Activated CD4-positive, alpha-beta T cell treated with anti-CD3 and anti-CD28 coated beads, Interleukin-2, amount 50 U/mL, for 48 hours (primary cell): ENCODE results near the gene CDH23.

Experiments
- DNase-seq, 2 experiments: peaks; one replicate each; pipeline ENCODE4 v3.0.0-alpha.2; 2020

Gene CDH23

DNA sequence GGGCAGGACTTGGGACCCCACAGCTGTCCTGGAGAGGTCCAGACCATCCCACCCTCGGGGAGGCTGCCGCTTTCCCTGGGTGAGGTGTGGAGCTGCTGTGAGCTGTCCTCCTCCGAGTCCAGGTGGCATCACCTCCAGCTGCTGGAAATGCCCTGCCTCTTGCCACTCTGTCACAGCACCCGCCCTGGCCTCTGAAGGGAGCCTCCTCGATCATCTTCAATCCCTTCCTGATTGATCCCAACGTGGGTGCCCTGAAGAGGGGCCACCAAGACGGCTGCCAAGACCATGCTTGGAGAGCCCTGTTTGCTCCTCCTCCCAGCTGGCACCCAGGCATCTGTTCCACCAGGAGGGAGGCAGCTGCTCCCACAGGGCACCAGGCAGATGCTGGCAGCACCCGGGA, 318.3 kb downstream of the CDH23 start:
- no peak for DNase-seq

DNA sequence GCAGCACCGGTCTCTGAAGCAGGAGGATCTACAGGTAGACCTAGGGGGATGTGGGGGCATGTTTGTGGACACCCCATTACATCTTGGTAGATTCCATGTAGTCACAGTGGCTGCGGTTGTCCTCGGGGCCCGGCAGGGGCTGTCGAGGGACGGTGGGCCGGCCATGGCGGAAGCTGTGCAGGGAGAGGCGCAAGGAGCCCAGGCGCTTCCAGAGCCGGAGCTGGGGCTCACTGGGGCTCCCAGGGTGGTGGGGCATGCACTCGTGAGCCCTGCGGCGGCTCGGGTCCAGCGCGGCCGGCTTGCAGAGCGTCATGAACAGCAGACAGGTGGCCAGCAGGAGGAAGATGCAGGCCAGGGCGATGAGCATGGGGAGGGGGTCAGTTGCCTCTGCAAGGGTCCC, 319.1 kb downstream of the CDH23 start:
- no peak for DNase-seq

DNA sequence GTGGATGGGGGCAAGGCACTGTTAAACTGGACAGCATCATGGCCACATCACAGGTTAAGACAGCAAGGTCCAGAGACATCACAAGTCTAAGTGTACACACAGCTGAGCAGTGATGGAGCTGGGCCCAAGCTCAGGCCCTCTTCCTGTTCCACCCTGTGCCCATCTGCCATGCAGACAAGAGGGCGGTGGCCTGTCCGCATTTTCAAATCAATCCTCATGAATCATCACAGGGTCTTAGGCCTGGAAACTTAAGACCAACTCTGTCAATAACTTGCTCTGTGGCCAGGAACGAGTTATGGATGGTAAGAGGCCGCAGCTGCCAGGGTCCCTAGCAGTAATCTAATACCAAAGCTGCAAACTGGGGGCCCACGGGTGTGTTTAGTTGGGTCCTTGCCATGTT, 319.7 kb downstream of the CDH23 start:
- no peak for DNase-seq

DNA sequence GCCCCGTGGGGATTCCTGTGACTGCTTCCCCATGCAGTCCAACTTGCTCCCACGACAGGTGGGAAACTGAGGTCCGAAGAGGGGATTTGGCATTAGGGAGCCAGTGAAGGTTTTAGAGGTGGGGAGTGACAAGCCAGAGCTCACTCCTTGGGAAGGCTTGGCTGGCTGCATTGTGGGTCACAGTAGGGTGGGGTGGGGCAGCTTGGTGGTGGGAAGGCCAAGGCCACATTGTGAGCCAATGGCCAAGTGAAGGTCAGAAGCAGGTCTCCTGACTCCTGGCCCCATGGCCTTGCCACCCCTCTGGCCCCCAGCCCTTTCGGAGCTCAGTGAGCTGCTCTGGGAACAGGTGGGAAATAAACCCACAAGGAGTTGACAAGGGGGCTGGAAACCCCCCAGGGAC, 320.3 kb downstream of the CDH23 start:
- DNase-seq = no peak

DNA sequence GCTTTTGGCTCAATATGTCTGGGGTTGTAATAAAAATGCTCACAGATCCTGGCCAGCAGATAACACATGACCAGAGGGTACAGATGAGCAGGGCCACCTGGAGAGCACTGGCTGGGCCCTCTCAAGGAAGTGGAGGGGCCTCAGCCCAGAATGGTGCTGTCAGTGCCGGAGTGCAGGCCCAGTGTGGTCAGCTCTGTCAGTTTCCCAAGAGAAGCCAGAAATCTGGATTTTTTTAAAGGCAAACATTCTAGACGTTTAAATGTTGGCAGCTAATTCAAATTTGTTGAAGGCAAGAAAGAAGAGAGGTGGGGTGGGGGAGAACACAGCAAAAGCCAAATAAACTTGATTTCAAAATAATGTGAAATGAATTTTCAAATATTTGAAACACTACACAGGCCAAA, 320.8 kb downstream of the CDH23 start:
- DNase-seq = no peak

DNA sequence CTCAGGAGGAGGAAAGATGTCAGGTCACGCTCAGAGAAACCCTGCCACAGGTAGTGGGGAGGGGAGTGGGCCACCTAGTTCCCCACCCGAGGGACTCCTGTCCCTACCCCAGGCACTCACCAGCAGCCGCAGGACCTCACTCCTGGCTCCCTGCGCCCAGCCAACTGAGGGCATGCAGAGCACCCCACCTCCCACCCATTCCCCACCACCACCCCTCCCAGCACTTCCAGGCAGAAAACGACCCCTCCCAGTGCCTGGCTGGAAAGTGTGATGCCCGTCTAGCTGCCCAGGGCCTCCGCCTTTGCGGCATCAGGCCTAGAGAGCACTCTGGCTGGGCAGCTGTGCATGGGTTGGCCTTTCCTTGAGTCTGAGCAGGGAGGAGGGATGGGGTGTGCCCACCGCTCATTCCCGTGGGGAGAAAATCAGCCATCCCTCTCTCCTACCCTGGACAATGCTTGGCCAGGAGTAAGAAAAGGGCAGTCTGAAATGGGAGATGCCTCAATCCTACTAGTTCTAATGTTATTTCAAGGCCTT, 321.5 kb downstream of the CDH23 start:
- DNase-seq = no peak

DNA sequence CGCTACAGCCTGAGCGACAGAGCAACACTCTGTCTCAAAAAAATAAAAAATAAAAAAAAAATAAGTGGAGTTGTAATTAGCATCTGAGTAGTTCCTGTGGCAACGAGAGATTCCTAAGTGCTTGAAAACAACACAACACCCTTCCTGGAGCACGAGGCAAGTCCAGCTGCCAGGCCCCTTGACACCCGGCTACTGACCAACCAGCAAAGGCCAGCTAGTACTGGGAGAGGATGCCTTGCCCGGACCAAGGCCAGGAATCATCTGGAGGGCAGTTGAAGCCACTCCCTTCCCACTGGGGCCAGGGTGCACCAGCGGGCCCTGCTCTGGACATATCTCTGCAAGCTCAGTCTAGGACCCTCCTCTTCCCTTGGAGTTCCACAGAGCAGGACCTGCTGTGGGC, 322.3 kb downstream of the CDH23 start:
- no peak for DNase-seq

DNA sequence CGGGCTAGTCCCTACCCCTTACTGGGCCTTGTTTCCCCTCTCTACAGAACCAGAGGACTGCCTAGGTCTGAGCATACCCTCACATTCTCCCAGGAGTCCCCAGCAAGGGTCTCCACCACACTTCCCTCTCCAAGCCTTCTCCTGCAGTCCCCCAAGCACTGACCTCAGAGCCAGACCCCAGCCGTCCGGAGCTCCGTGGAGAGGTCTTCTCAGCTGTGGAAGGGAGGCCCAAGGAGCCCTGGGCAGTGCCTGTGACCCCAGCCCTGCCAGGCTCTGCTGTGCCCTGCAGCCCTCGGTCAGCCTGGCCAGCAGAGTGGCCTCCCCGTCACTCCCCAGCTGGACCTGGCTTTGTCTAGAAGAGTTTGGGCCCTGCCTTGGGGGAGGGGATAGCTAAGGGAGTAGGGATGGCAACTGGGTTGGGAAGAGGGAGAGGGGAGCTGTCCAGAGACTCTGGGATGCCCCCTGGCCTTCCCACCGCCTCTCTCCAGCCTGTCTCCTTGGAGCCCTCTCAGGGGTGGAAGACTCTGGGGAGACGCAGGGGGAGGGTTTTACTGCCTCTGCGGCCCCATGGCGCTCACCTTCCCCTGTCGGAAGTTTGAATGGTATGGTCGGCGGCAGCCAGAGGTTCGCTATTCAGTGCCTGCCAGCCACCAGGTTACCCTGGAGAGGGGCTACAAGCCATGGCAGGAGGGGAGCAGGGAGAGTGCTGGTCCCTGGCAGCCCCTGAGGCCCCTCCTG, 322.9 kb downstream of the CDH23 start, which contains the start of gene C10orf105:
Gene C10orf105, minus strand, starts transcription at position 315 of the 738 bp plus-strand sequence. CDS start 3,441 bp downstream, outside the sequence.
- DNase-seq = no peak

DNA sequence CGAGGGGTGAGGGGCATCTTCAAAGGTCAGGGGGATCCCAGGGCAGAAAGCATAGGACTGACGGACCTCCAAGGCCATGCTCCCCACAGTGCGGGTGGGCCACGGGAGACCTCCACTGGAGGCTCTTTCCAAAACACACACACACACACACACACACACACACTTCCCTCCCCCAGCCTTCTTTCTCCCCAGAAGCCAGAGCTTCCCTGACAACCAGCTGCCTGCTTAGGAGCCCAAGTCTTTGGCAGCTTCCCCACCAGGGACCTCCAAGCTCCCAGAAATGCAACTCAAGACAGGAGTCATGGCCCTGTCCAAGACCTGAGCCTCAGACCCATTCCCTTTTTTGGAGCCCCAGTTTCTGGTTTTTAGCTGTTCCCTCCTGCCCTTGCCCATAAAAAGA, 323.6 kb downstream of the CDH23 start:
- no peak for DNase-seq

DNA sequence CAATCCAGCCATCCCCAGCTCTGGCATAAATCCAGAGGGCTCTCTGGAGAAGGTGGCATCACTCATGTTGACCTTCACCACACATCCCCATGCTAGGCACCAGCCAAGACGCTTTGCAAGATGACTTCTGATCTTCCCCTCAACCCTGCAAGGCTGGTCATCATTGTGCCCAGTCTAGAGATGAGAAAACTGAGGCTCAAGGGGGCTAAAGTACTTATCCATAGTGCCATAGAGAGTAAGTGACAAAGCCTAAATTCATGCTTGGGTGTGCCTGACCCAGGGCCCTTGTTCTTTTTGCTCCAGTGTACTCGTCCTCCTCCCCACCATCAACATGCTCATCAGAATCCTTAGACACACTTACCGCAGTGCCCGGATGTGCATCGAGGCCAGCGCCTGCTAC, 324.6 kb downstream of the CDH23 start:
- no peak for DNase-seq

DNA sequence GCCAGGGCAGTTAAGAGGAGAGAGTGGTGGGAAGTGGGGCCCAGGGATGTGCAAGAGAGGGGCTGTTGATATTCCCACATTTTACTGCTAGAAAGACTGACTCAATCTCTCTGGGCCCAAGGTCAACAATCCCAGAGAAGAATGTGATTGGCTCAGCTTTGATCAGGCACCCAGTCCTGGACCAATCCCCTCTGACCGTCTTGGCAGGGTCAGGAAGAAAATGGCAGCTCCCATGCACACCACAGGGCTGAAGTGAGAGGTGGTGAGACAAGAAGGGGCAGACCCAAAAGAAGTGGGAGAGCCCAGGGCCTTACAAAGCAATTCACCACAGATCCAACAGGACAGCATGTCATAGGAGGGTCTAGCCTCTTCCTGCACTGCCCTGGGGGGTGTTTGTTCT, 326.1 kb downstream of the CDH23 start:
- DNase-seq = no peak

DNA sequence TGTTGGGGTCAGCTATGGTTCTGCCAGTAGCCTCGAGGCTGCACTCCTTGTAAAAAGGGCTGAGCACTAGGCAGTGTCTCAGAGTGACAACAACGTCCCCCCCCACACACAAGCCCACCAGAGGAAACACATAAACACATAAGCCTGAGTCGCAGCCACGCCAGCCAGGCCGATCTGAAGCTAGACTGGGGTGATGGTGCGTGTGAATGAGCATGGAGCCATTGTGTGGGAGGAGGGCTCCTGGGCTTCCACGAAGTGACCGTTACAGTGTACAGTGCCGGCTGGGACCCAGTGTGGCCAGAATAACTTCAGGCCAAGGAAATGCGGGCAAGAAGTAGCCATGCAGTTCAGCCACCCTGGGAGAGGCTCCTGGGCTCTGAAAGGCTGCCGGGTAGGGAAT, 326.6 kb downstream of the CDH23 start:
- no peak for DNase-seq

DNA sequence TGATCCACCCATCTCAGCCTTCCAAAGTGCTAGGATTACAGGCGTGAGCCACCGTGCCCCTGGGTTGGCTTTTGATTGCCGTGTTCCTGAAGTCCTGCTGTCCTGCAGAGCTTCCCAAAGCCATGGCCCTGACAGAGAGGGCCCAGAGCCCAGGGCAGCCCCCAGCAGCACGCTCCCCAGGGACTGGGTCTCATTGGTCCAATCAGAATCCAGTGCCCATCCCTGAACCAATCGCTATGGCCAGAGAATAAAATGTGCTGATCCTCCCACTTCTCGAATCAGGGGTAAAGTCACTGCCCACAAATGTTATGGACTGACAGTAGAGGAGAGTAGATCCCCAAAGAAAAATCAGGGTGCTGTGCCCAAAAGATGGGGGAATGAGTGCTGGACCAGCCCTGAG, 327.8 kb downstream of the CDH23 start:
- no peak for DNase-seq

DNA sequence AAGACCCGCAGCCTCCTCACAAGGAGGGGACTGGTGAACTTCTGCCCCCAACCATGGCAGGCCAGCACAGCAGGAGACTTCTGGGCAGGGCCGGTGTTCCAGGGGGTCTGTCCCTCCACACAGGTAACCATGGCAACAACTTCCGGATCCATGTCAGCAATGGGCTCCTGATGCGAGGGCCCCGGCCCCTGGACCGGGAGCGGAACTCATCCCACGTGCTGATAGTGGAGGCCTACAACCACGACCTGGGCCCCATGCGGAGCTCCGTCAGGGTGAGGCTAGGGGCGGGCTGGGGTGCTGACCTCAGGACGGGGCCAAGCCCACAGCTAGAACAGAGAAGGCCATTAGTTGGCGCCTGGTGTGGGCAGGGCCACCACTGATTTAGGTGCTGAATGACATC, 328.5 kb downstream of the CDH23 start:
- no peak for DNase-seq

DNA sequence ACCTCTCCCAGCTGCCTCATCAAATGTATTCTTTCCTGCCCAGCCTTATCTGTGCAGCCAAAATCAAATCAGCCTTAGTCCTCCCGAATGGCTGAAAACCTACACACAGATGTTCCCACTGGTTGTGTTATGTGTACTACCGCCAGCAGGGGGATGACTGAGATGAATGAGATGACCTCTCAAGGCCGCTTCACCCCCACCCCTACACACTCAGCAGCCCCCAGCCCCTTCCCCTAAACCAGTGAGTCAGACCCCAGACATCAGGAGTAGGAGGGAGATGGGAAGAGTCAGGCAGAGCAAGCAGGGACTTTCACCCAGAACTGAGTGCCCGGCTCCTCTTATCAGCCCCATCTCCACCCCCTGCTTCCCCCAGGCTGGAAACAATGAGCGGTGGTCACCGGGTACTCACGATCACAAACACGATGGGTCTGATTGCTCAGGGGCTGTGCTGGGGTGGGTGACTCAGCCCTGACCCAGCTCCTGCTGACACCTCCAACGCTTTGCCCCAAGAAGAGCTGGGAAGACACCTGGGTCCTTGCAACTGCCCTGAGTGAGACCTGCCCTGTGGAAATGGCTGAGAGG, 329.4 kb downstream of the CDH23 start:
- peak; percentile 86 to 91 for DNase-seq

DNA sequence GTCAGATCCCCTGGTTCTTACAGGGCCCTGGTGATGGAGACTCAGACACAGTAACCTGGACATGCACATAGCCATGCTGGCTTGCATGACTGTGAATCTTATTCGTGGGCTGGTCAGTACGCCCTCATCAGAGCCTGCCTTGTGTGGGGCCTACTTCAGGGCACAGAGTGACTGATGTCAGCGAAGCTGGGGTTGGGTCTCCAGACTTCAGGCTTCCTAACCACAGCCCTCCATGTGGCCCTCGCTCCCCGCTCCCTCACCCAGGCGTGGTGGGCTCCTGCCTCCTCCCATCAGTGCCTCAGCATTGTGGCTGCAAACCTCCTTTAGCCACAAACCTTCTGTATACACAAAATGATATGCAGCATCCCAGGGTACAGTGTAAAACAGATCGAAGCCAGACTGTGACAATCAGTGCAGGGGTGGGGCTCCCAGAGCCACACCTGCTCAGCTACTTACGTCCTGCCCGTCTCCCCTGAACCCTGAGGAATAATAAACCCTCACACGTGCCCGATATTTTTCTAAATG, 329.9 kb downstream of the CDH23 start:
- peak; percentile 64 to 72 for DNase-seq

DNA sequence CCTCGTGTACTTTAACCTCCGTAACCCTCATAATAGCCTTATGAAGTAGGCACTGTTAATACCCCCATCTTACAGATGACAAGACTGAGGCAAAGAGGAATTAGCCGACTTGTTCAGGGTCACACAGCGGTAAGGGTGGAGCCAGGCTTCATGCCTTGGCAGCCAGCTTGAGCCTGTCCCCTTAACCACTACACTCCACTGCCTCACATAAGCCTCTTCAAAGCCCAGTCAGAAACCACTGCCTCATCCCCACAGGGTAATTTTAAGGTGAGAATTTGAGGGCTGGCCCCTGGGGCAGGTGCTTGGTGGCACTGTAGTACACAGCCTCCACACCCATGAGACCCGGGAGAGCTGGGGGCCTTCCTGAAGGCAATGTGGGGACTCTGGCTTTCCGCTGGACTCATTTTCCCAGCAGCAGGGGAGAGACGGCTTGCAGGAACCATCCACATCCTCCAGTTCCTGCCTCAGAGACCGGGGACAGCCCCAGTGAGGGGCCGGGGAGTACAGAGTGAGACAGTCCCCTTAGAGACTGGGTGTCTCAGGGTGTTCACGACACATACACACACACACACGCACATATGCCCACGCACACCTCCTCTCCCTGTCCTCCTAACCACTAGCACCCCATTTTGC, 330.5 kb downstream of the CDH23 start:
- peak; percentile 70 to 77 for DNase-seq

DNA sequence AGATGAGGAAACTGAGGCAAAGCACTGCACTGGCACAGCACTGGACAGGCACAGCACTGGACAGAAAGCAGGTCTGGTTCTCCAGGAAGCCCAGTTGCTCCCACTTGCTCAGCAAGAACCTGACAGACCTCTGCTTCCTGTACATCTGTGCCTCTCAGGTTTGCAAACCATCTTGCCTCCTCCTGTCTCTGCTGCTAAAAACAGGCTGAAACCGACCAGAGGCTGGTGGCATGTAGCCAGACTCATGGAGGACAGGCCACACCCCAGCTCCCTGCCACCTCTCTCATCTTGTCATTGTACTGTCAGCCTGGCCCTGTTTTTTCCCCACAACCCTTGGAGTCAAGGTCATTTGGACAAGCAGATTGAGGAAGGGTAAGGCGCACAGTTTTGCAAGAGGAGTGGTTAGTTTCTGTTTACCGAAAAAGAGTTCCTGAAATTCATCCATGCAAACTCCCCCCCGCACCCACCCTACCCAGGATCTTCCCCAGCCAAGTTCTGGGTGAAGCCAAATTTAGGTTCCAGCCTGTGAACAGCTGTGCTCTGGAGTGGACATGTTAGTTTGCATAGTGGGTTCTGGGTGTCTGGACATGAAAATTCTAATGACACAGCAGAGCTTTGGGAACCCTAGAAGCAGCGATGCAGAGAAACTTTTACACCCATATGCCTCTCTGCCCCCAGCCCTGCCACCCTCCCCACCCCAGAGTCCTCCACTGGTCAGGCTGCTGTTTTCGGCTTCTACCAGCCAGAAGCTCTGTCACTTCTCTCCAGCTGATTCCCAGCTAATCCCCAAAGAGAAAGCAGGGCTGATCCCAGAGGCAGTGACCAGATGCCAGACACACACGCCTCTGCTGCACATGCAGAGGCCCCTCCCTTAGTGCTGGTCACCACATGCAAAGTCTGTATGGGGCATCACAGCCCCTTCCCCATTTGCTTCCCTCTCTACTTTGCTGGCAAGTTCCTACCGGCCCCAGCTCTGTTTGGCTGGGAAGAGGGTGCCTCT, 331.3 kb downstream of the CDH23 start:
- peak in 1 of 2 experiments; percentile 74 for DNase-seq

DNA sequence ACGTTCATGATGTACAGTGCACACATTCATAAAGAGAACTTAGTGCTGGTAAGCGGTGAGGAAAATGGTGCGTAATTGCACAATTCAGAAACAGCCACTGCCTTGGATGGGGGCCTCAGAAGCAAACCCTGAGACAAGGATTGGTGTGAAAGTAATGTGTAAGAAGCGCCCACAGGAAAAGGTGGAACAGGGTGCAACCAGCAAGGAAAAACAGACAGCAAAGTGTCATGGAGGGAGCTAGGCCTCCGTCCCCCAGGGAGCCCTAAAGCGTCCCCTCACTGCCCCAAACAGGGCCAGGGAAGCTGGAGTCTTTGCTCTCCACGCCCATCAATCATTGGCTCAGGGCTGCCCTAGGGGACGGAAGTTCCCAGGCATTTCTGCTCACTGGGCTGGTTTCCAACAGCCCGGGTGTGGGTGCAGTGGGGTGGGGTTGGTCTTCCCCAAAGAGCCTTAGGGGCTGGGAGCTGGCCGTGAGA, 332.5 kb downstream of the CDH23 start:
- DNase-seq = peak in 1 of 2 experiments; percentile 51

DNA sequence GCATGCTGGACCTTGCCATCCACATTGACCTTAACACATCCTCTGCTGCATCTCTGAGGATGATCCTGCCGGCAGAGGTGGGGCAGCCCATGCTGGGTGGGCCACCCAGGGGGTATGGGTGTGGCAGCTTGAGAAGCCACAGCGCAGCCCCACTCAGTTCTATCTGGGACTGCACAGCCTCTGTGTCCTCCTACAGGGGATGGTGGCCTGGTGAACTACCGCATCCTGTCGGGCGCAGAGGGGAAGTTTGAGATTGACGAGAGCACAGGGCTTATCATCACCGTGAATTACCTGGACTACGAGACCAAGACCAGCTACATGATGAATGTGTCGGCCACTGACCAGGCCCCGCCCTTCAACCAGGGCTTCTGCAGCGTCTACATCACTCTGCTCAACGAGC, 335.1 kb downstream of the CDH23 start:
- DNase-seq = no peak

DNA sequence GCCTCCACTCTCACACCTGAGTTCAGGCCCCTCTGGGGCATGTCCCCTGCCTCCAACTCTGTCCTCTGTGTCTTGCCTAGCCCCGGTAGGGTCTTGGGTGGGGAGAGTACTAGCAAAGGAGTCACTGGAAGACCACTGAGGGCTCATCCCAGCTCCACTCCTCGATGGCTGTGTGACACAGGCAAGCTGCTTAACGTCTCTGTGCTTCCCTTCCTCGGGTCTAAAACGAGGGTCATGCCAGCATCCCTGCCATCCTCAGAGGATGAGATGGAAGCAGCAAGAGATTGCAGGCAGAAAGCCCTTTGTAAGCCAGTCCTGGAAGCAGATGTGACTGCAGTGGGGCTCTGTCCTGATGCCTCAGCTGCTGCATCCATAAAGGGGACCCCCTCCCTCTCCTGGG, 338.1 kb downstream of the CDH23 start:
- DNase-seq = no peak
